PC-3 (cell line): Measurements from ENCODE around the gene SYNJ2. TPM values are rescaled to one million over a fixed set of nuclear protein-coding genes. Genes with fewer than 3 reads are reported as not detected.

Experiments
- ATAC-seq: fragments of 200-7000 bp; cut with Tn5 transposase; 2 replicates; pipeline ENCODE4 v1.9.1; 2020; ENCODE audit warnings: mild to moderate bottlenecking, moderate library complexity
- BruUV-seq: library from RNA; stranded (reverse); fragments of 400-500 nt; replicated peaks from 2 replicates; lab custom pipeline; 2021; lab: Mats Ljungman, UMichigan
- CTCF ChIA-PET: fragments of 300-600 bp; sonication (Branson Sonifier 250); formaldehyde crosslinking; loops from one replicate; lab custom pipeline; 2022; ENCODE audit warnings: antibody characterized with exemption; lab: Charles Lee
- POLR2A ChIA-PET: fragments of 300-600 bp; sonication (Branson Sonifier 250); formaldehyde crosslinking; loops from one replicate; lab custom pipeline; 2022; ENCODE audit warnings: antibody characterized with exemption; ENCODE audit not compliant: unreplicated experiment; lab: Charles Lee
- DNase-seq: peaks from one replicate; pipeline ENCODE4 v3.0.0-alpha.2; 2015
- H2AFZ ChIP-seq: fragments of 300-600 bp; sonication (generic); 2 replicates; pipeline ENCODE4 v1.6.0; 2016; ENCODE audit warnings: antibody characterized with exemption, low read length
- H3F3A ChIP-seq: fragments of 300-600 bp; sonication (generic); one replicate; pipeline ENCODE4 v1.6.0; 2017; ENCODE audit warnings: antibody characterized with exemption, low read length, control low read depth, mild to moderate bottlenecking; ENCODE audit not compliant: unreplicated experiment
- H3K27ac ChIP-seq: fragments of 300-600 bp; sonication (generic); 2 replicates; pipeline ENCODE4 v1.5.1; 2016; ENCODE audit warnings: mild to moderate bottlenecking, low read length
- H3K27me3 ChIP-seq: fragments of 300-600 bp; sonication (generic); 2 replicates; pipeline ENCODE4 v1.6.1; 2016; ENCODE audit warnings: low read length, mixed read lengths
- H3K36me3 ChIP-seq: fragments of 300-600 bp; sonication (generic); 2 replicates; pipeline ENCODE4 v1.6.1; 2016; ENCODE audit warnings: low read depth, mixed run types, low read length, mixed read lengths
- H3K4me1 ChIP-seq: fragments of 300-600 bp; sonication (generic); 2 replicates; pipeline ENCODE4 v1.5.1; 2016; ENCODE audit warnings: low read length; ENCODE audit not compliant: insufficient read depth
- H3K4me2 ChIP-seq: fragments of 300-600 bp; sonication (generic); 2 replicates; pipeline ENCODE4 v1.6.0; 2016; ENCODE audit warnings: low read length
- H3K4me3 ChIP-seq: fragments of 300-600 bp; sonication (generic); 2 replicates; pipeline ENCODE4 v1.5.1; 2016; ENCODE audit warnings: mild to moderate bottlenecking, low read length, mixed read lengths
- H3K79me2 ChIP-seq: fragments of 300-600 bp; sonication (generic); 2 replicates; pipeline ENCODE4 v1.6.1; 2017; ENCODE audit warnings: low read length, mixed read lengths
- H3K9ac ChIP-seq: fragments of 300-600 bp; sonication (generic); 2 replicates; pipeline ENCODE4 v1.6.0; 2016; ENCODE audit warnings: mild to moderate bottlenecking, low read length
- H3K9me2 ChIP-seq: fragments of 300-600 bp; sonication (generic); replicated peaks from 2 replicates; pipeline ENCODE4 v1.6.1; 2016; ENCODE audit warnings: mixed run types, low read length, mixed read lengths
- H3K9me3 ChIP-seq: fragments of 300-600 bp; sonication (generic); 2 replicates; pipeline ENCODE4 v1.6.1; 2016; ENCODE audit warnings: low read length, mixed read lengths
- H4K20me1 ChIP-seq: fragments of 300-600 bp; sonication (generic); 2 replicates; pipeline ENCODE4 v1.6.1; 2016; ENCODE audit warnings: low read length, mixed read lengths
- CTCF ChIP-seq: fragments of 300-600 bp; sonication (generic); conservative IDR thresholded peaks from 2 replicates; pipeline ENCODE4 v1.5.1; 2017; ENCODE audit warnings: antibody characterized with exemption, low read depth, mild to moderate bottlenecking, low read length
- EZH2 ChIP-seq: fragments of 300-600 bp; sonication (generic); IDR thresholded peaks from one replicate; pipeline ENCODE4 v1.6.1; 2017; ENCODE audit warnings: antibody characterized with exemption, mild to moderate bottlenecking, low read length; ENCODE audit not compliant: unreplicated experiment
- EZH2phosphoT487 ChIP-seq: fragments of 300-600 bp; sonication (generic); IDR thresholded peaks from 2 replicates; pipeline ENCODE4 v1.6.1; 2018; ENCODE audit warnings: mild to moderate bottlenecking, antibody characterized with exemption, low read length, borderline replicate concordance
- intact Hi-C: fragments of 100-400 bp; cut with micrococcal nuclease; formaldehyde crosslinking; loops from 2 replicates; pipeline ENCODE4 v1.9.0; 2023
- total RNA-seq: library from RNA; depleted of rRNA; stranded (reverse); fragments of >200 nt; gene quantifications from 2 replicates; pipeline ENCODE4 v1.2.3, GENCODE V29; 2014

The SYNJ2 gene
- total RNA-seq, 1 experiment from 2014 or later = 21.5 TPM

- ChIA-PET POLR2A (no interaction called here), CTCF (interaction anchor here (0.7 kb wide), 1 partner anchor 14 kb away, joined by 3 read pairs; no protein-coding TSS in a partner anchor)
- no peaks in the 10 kb centered on the region for H3K9me2 ChIP-seq
- ATAC-seq (no peak), DNase-seq (no peak)
- H3K27ac ChIP-seq = no peak overlapping the region
- TF ChIP-seq CTCF (no peak), EZH2phosphoT487 (no peak), EZH2 (no peak)
- H3K9me3 ChIP-seq = no peaks in the 10 kb centered on the region
- intact Hi-C loops = no loop called here
- H4K20me1 ChIP-seq = peaks cover 9% of the 10 kb centered on the region; the same call in 1 of the 2 replicates
- peaks cover 77% of the 10 kb centered on the region for H3K79me2 ChIP-seq
- H3K9ac ChIP-seq = no peak overlapping the region
- BruUV-seq = no TSS peak
- no peaks in the 10 kb centered on the region for H3K36me3 ChIP-seq
- no peak overlapping the region for H3K4me2 ChIP-seq
- H2AFZ ChIP-seq = no peak overlapping the region
- peaks cover 14% of the 10 kb centered on the region for H3K4me1 ChIP-seq
- H3F3A ChIP-seq = no peaks in the 10 kb centered on the region
- no peak overlapping the region for H3K4me3 ChIP-seq
- no peaks in the 10 kb centered on the region for H3K27me3 ChIP-seq
Measured at GRCh38 chr6:157997893-157998608, 16.4 kb downstream of the SYNJ2 start.

DNA sequence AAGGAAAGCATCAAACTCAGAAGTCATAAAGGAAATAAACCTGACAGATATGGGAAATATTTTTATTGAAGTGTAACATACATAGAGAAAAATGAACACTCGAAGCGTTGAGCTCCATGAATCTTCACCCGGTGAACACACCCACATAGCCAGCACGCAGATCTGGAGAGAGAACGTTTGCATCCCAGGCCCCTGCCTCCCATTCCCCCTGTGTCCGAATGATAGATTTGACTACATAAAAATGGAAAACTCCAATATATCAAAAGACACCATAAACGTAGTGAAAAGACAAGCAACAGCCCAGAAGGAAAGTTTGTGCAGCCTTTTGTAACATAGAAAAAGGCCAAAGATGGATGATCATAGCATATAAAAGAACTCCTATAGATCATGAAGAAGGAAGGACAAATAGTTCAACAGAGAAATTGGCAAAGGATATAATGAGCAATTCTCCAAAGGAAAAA, 17.1 kb downstream of the SYNJ2 start:
- no peak for DNase-seq
- H3K27ac ChIP-seq = no peak overlapping the region
- no peak overlapping the region for H3K4me3 ChIP-seq
- peaks cover 78% of the 10 kb centered on the region for H3K79me2 ChIP-seq
- CTCF ChIA-PET = interaction anchor here (0.7 kb wide), 1 partner anchor 15 kb away, joined by 3 read pairs; no protein-coding TSS in a partner anchor
- H2AFZ ChIP-seq = no peak overlapping the region
- ATAC-seq = no peak
- H3K9me3 ChIP-seq = no peaks in the 10 kb centered on the region
- BruUV-seq = no TSS peak
- no peaks in the 10 kb centered on the region for H3K36me3 ChIP-seq
- H3K9ac ChIP-seq = no peak overlapping the region
- intact Hi-C loops = no loop called here
- H3K4me2 ChIP-seq = no peak overlapping the region
- no peaks in the 10 kb centered on the region for H3K27me3 ChIP-seq
- TF ChIP-seq CTCF (no peak), EZH2phosphoT487 (no peak), EZH2 (no peak)
- peaks cover 9% of the 10 kb centered on the region; the same call in 1 of the 2 replicates for H4K20me1 ChIP-seq
- H3K4me1 ChIP-seq = peaks cover 21% of the 10 kb centered on the region
- no peaks in the 10 kb centered on the region for H3K9me2 ChIP-seq
- POLR2A ChIA-PET = no interaction called here
- no peaks in the 10 kb centered on the region for H3F3A ChIP-seq
